Body of pancreas (tissue), 4 donors: Measurements from ENCODE around the gene MLN.
"Not testable (repeated sequence)": the region's sequence is repeated elsewhere in the genome, so short reads cannot be mapped to it uniquely, and the experiment has no call there.

Experiments used
- POLR2A ChIP-seq, 3 donors: fragments of 450-650 bp; IDR thresholded peaks; one replicate each; pipeline ENCODE4 v1.6.1; 2016; ENCODE audit warnings: antibody characterized with exemption in 3 of 3, mild to moderate bottlenecking in 2 of 3
- TF ChIP-seq, protein P1 (sequence below), 7 experiments: fragments of 450-650 bp in 4 of 7; fragments of 200-600 bp in 3 of 7; sonication (generic) in 3 of 7; IDR thresholded peaks; one replicate each; pipeline ENCODE4 v1.5.1; 2016 to 2019; ENCODE audit warnings: antibody characterized with exemption in 7 of 7

DNA sequence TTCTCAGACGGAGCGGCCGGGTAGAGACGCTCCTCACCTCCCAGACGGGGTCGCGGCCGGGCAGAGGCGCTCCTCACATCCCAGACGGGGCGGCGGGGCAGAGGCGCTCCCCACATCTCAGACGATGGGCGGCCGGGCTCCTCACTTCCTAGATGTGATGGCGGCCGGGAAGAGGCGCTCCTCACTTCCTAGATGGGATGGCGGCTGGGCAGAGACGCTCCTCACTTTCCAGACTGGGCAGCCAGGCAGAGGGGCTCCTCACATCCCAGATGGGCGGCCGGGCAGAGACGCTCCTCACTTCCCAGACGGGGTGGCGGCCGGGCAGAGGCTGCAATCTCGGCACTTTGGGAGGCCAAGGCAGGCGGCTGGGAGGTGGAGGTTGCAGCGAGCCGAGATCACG, 29.0 kb upstream of the MLN start:
- TF ChIP-seq, protein P1, sequence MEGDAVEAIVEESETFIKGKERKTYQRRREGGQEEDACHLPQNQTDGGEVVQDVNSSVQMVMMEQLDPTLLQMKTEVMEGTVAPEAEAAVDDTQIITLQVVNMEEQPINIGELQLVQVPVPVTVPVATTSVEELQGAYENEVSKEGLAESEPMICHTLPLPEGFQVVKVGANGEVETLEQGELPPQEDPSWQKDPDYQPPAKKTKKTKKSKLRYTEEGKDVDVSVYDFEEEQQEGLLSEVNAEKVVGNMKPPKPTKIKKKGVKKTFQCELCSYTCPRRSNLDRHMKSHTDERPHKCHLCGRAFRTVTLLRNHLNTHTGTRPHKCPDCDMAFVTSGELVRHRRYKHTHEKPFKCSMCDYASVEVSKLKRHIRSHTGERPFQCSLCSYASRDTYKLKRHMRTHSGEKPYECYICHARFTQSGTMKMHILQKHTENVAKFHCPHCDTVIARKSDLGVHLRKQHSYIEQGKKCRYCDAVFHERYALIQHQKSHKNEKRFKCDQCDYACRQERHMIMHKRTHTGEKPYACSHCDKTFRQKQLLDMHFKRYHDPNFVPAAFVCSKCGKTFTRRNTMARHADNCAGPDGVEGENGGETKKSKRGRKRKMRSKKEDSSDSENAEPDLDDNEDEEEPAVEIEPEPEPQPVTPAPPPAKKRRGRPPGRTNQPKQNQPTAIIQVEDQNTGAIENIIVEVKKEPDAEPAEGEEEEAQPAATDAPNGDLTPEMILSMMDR (IDR thresholded peaks at IDR 0.05) = not testable (repeated sequence)
- not testable (repeated sequence) for TF ChIP-seq POLR2A (IDR thresholded peaks at IDR 0.05)
